Tibial nerve (tissue), 4 donors: ENCODE data around the gene FARP1. TPM values are rescaled to one million over a fixed set of nuclear protein-coding genes. Genes with fewer than 3 reads are reported as not detected.

Source experiments
- DNase-seq, 2 donors: peaks; one replicate each; pipeline ENCODE4 v3.0.0-alpha.2; 2019; ENCODE audit warnings: low spot score in 2 of 2
- H3K27ac ChIP-seq, 4 donors: fragments of 200-600 bp; sonication (generic) in 3 of 4; one replicate each; pipeline ENCODE4 v1.5.1; 2017 to 2019; ENCODE audit warnings: mild to moderate bottlenecking in 1 of 4
- H3K27me3 ChIP-seq, 2 donors: fragments of 200-600 bp; sonication (generic) in 1 of 2; one replicate each; pipeline versions ENCODE4 v1.5.1 to v1.6.0; 2017 to 2019
- H3K36me3 ChIP-seq, 3 donors: fragments of 200-600 bp; sonication (generic); one replicate each; pipeline ENCODE4 v1.5.1; 2018 to 2019
- H3K4me1 ChIP-seq, 4 donors: fragments of 200-600 bp; sonication (generic) in 3 of 4; one replicate each; pipeline ENCODE4 v1.5.1; 2017 to 2019
- H3K4me3 ChIP-seq, 4 donors: fragments of 200-600 bp; sonication (generic) in 3 of 4; one replicate each; pipeline ENCODE4 v1.5.1; 2017 to 2019; ENCODE audit warnings: mild to moderate bottlenecking in 1 of 4, moderate library complexity in 1 of 4
- H3K9me3 ChIP-seq, 4 donors: fragments of 200-600 bp; sonication (generic) in 3 of 4; one replicate each; pipeline ENCODE4 v1.5.1; 2017 to 2019
- EP300 ChIP-seq, 2 donors: sonication (generic); formaldehyde crosslinking; IDR thresholded peaks; one replicate each; pipeline ENCODE4 v1.6.1; 2017; ENCODE audit warnings: antibody characterized with exemption in 2 of 2, mild to moderate bottlenecking in 1 of 2
- POLR2A ChIP-seq, 2 donors: fragments of 450-650 bp; IDR thresholded peaks; one replicate each; pipeline ENCODE4 v1.6.1; 2017; ENCODE audit warnings: antibody characterized with exemption in 2 of 2, mild to moderate bottlenecking in 2 of 2, moderate library complexity in 2 of 2
- WGBS, 2 donors: methylation state at CpG; one replicate each; pipeline ENCODE4 v1.1.5; 2018; 5-methylcytosine and 5-hydroxymethylcytosine counted together
- total RNA-seq, 4 donors: library from RNA; depleted of rRNA; stranded (reverse); fragments of >200 nt; gene quantifications; one replicate each; pipeline ENCODE4 v1.1.0, GENCODE V29; 2016
- TF ChIP-seq, protein P1 (sequence below), 5 experiments: fragments of 200-600 bp in 3 of 5; fragments of 450-650 bp in 2 of 5; sonication (generic) in 3 of 5; IDR thresholded peaks; one replicate each; pipeline ENCODE4 v1.5.1; 2016 to 2019; ENCODE audit warnings: antibody characterized with exemption in 5 of 5, mild to moderate bottlenecking in 3 of 5, moderate library complexity in 2 of 5

The FARP1 gene
- total RNA-seq, 4 donors from 2014 or later = 21.4 to 28.5 (median 24.9) TPM

DNA sequence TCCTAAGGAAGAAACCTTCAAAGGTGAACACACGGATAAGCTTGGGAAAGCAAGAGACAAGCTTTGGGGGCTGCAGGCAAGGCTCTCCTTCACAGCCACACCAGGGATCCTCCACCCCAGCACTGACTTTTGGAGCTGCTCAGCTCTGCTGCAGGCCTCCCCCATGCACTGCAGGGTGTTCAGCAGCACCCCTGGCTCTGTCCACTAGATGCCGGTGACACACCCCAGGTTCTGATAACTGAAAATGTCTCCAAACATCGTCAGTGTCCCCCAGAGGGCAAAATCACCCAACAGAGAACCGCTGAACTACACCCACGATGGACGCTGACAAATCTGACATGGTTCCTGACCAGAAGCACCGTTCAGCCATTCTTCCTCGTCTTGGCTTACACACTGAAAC lies 343.5 kb downstream of the FARP1 start:
- Histone ChIP-seq H3K27me3 (no peaks in the 10 kb centered on the region), H3K4me1 (peaks cover 0 to 90% (median 55%) of the 10 kb centered on the region in 4 donors)

DNA sequence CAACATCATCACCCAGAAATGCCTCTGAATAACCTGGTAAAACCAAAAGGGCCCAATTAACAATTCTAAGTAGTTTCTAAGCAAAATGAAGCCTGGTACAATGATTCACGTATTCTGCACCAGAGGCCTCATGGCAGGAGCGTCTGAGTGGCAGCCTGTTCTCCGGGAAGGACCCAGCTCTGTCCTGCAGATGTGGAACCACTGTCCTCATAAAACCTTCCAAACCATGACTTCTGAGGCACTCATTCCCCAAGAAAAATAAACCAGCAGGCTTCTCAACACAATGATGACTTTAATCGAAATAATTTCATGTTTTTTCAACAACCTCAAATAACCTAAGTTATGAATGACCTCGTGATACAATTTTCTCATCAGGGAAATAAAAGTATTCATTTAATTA lies 344.1 kb downstream of the FARP1 start:
- 58 to 62% methylated on average over 5 of the region's 5 CpGs for WGBS, 2 donors
- DNase-seq = no peak

More for the DNA sequence above, 343.5 kb downstream of the FARP1 start:
- Histone ChIP-seq H3K27ac (no peak overlapping the region), H3K4me3 (no peak overlapping the region), H3K9me3 (no peaks in the 10 kb centered on the region), H3K36me3 (no peaks in the 10 kb centered on the region)
- DNase-seq = no peak
- TF ChIP-seq POLR2A (IDR thresholded peaks at IDR 0.05) = no peak
- TF ChIP-seq, protein P1, sequence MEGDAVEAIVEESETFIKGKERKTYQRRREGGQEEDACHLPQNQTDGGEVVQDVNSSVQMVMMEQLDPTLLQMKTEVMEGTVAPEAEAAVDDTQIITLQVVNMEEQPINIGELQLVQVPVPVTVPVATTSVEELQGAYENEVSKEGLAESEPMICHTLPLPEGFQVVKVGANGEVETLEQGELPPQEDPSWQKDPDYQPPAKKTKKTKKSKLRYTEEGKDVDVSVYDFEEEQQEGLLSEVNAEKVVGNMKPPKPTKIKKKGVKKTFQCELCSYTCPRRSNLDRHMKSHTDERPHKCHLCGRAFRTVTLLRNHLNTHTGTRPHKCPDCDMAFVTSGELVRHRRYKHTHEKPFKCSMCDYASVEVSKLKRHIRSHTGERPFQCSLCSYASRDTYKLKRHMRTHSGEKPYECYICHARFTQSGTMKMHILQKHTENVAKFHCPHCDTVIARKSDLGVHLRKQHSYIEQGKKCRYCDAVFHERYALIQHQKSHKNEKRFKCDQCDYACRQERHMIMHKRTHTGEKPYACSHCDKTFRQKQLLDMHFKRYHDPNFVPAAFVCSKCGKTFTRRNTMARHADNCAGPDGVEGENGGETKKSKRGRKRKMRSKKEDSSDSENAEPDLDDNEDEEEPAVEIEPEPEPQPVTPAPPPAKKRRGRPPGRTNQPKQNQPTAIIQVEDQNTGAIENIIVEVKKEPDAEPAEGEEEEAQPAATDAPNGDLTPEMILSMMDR (IDR thresholded peaks at IDR 0.05) = no peak
- no peak for TF ChIP-seq EP300 (IDR thresholded peaks at IDR 0.05)
- WGBS, 2 donors = 87% methylated on average over 8 of the region's 8 CpGs

DNA sequence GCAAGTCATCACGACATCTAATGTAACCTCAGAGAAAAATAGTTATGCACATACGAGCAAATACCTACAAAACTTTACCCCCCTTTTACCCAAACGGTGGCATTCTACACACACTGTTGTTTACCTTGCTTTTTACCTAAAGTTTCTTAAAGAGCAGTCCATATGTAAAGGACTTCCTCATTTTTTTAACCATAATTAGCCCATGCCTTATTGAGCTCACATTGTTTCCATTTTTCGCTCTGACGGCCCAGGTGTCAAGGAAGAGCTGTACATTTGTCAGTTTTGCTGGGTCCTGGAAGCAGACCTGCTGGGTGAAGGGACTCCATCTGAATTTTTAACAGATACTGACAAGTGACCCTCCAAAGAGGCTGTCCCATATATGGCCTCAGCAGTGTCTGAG lies 344.6 kb downstream of the FARP1 start:
- no peaks in the 10 kb centered on the region for H3K27me3 ChIP-seq
- no peak for TF ChIP-seq POLR2A (IDR thresholded peaks at IDR 0.05)
- TF ChIP-seq EP300 (IDR thresholded peaks at IDR 0.05) = no peak
- TF ChIP-seq, protein P1 (IDR thresholded peaks at IDR 0.05) = no peak
- H3K9me3 ChIP-seq = no peaks in the 10 kb centered on the region
- WGBS, 2 donors = 73 to 83% methylated on average over 5 of the region's 5 CpGs
- H3K4me3 ChIP-seq = no peak overlapping the region
- H3K27ac ChIP-seq = peak overlapping the region in 1 of 4 donors; percentile 58
- no peak for DNase-seq
- no peaks in the 10 kb centered on the region for H3K36me3 ChIP-seq
- H3K4me1 ChIP-seq = peaks cover 0 to 84% (median 48%) of the 10 kb centered on the region in 4 donors

More for the DNA sequence above, 344.1 kb downstream of the FARP1 start:
- Histone ChIP-seq H3K4me1 (peaks cover 0 to 84% (median 53%) of the 10 kb centered on the region in 4 donors), H3K9me3 (no peaks in the 10 kb centered on the region), H3K27ac (peak overlapping the region in 1 of 4 donors; percentile 58), H3K4me3 (no peak overlapping the region), H3K27me3 (no peaks in the 10 kb centered on the region), H3K36me3 (no peaks in the 10 kb centered on the region)
- TF ChIP-seq EP300 (IDR thresholded peaks at IDR 0.05) (no peak), POLR2A (IDR thresholded peaks at IDR 0.05) (no peak)
- TF ChIP-seq, protein P1 (IDR thresholded peaks at IDR 0.05) = no peak

DNA sequence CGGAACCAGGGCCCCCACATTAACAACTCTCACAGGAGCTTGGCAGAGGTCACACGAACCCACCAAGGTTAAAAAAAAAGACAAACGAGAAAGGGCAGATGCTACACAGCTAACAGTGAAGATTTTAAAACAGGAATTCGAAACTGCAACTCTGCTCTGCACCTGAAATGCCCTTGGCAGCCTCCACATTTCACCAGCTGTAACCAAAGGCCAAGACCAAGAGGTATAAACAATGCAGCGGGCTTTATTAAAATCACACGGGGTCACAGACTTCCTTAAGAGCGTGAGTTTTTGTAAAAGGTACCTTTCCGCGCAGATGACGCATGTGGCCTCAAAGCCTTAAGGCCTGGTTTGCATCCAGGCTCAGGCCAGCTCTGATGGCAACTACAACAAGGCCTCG lies 345.8 kb downstream of the FARP1 start:
- H3K36me3 ChIP-seq = no peaks in the 10 kb centered on the region
- 77 to 81% methylated on average over 11 of the region's 11 CpGs for WGBS, 2 donors
- H3K27ac ChIP-seq = peak overlapping the region in 1 of 4 donors; percentile 29
- no peaks in the 10 kb centered on the region for H3K9me3 ChIP-seq
- no peak for DNase-seq
- no peak overlapping the region for H3K4me3 ChIP-seq
- H3K27me3 ChIP-seq = no peaks in the 10 kb centered on the region
- H3K4me1 ChIP-seq = peaks cover 0 to 84% (median 36%) of the 10 kb centered on the region in 4 donors
- no peak for TF ChIP-seq POLR2A (IDR thresholded peaks at IDR 0.05)
- no peak for TF ChIP-seq EP300 (IDR thresholded peaks at IDR 0.05)
- TF ChIP-seq, protein P1 (IDR thresholded peaks at IDR 0.05) = no peak

DNA sequence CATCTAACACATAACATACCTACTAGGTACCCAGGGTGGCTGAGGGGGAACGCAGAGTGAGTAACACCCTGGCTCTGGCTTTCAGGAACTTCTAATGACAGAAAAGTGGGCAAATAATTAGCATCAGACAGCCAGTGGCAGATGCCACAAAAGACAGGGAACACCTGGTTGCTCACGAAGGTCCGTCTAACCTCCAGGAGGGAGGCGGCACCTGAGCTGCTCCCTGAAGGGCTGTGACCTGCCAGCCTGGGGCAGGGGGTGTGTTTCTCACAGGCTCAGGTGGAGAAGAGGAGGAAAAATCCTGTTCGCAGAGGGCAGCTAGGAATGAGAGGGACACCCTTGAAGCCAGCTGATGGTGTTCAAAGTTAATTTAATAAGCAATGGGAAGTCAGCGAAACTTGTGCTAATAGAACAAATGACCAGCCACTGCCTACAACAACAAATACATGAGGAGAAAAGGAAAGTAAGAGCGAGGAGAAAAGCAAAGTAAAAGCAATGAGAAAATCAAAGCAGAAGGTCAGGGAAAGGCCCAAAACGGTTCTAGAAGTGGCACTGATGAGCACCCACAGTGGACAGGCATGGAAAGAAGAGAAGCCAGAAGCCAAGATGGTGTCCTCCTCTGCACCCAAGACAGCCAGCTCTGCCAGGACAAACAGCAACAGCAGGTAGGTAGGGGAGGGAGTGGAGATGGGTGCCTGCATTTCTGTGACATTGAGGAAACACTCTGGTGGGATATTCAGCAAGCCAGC lies 346.7 kb downstream of the FARP1 start:
- WGBS, 2 donors = 89 to 92% methylated on average over 8 of the region's 8 CpGs
- no peaks in the 10 kb centered on the region for H3K9me3 ChIP-seq
- no peaks in the 10 kb centered on the region for H3K27me3 ChIP-seq
- no peaks in the 10 kb centered on the region for H3K36me3 ChIP-seq
- H3K27ac ChIP-seq = no peak overlapping the region
- H3K4me3 ChIP-seq = no peak overlapping the region
- no peak for TF ChIP-seq EP300 (IDR thresholded peaks at IDR 0.05)
- no peak for TF ChIP-seq POLR2A (IDR thresholded peaks at IDR 0.05)
- TF ChIP-seq, protein P1 (IDR thresholded peaks at IDR 0.05) = no peak
- no peak for DNase-seq
- peaks cover 0 to 81% (median 30%) of the 10 kb centered on the region in 4 donors for H3K4me1 ChIP-seq
